HG02870 (cell line): ENCODE data around the gene CLASP1.
A peak's percentile ranks its signal among the peaks of the same experiment; 100 is the strongest.
"Not testable (repeated sequence)": the region's sequence is repeated elsewhere in the genome, so short reads cannot be mapped to it uniquely, and the experiment has no call there.

Source experiments
- ATAC-seq: cut with Tn5 transposase; IDR thresholded peaks from one replicate; pipeline ENCODE4 v1.9.1; 2021; ENCODE audit warnings: mild to moderate bottlenecking, moderate library complexity; ENCODE audit not compliant: unreplicated experiment

The CLASP1 gene

GRCh38 chr2:121649149-121649595, at the start of gene CLASP1:
TSS of gene CLASP1 (minus strand) at chr2:121649462. CDS start at chr2:121605895, 43,567 bp downstream.
- peak; percentile 33 for ATAC-seq

DNA sequence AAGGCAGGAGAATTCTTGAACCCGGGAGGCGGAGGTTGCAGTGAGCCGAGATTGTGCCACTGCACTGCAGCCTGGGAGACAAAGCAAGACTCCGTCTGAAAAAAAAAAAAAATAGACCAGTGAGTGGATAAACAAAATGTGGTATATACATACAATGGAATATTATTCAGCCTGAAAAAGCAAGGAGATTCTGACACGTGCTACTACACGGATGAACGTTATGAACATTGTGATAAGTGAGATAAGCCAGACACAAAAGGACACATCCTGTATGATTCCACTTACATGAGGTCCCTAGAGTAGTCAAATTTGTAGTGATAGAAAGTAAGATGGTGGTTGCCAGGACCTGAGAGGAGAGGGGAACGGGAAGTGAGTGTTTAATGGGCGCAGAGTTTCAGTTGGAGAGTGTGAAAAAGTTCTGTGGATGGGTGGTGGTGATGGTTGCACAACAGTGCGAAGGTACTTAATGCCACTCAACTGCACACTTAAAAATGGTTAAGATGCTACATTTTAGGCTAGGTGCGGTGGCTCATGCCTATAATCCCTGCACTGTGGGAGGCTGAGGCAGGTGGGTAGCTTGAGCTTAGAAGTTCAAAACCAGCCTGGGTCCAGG, 49.2 kb upstream of the CLASP1 start:
- no peak for ATAC-seq

- ATAC-seq = no peak
Observed at GRCh38 chr2:121697108-121697631, 47.9 kb upstream of the CLASP1 start.

DNA sequence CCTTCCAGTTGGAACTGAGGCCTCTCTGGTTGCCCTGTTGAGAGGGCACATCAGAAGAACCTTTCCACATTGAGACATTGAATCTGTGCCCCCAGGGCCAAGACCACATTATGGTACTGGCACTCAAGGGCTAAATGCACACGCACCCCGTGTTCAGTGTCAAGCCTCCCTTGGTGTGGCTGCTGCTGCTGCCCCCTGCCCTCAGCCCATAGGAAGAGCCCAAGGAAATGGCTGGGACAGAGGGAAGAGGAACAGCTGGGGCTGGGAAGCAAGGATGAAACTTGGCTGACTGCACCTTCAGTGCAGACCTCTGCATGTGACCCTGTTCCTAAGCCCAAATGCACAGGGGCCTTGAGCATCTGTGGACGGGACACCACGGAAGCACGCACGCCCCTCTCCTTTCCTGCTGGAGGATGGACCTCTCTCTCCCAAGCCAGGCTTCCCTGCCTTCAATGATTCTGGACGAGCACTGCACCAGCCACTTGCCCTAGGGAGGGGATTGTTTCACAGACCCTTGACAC, 47.2 kb upstream of the CLASP1 start:
- no peak for ATAC-seq

GRCh38 chr2:121695171-121695451, 45.8 kb upstream of the CLASP1 start:
- no peak for ATAC-seq

GRCh38 chr2:121694398-121695170, 45.3 kb upstream of the CLASP1 start:
- ATAC-seq = no peak

DNA sequence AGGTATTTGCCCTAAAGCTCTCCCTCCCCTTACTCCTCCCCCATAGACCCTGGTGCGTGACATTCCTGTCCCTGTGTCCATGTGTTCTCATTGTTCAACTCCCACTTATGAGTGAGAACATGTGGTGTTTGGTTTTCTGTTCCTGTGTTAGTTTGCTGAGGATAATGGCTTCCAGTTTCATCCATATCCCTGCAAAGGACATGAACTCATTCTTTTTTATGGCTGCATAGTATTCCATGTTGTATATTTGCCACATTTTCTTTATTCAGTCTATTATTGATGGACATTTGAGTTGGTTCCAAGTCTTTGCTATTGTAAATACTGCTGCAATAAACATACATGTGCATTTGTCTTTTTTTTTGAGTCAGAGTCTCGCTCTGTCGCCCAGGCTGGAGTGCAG, 41.3 kb upstream of the CLASP1 start:
- not testable (repeated sequence) for ATAC-seq

DNA sequence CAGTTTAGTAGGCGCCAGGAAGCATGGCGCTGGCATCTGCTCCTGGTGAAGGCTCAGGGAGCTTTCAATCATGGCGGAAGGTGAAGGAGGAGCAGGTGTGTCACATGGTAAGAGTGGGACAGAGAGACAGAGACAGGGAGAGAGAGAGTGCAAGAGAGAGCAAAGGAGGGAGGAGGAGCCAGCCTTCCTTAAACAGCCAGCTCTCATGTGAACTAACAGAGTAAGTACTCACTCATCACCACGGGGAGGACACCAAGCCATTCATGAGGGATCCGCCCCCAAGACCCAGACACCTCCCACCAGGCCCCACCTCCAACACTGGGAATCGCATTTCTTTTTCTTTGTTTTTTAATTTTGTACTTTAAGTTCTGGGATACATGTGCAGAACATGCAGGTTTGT, 40.8 kb upstream of the CLASP1 start:
- ATAC-seq = no peak

GRCh38 chr2:121689356-121689755, 40.1 kb upstream of the CLASP1 start:
- no peak for ATAC-seq

- no peak for ATAC-seq
Observed at GRCh38 chr2:121688820-121689219, 39.6 kb upstream of the CLASP1 start.

GRCh38 chr2:121686902-121687301, 37.6 kb upstream of the CLASP1 start:
- no peak for ATAC-seq

DNA sequence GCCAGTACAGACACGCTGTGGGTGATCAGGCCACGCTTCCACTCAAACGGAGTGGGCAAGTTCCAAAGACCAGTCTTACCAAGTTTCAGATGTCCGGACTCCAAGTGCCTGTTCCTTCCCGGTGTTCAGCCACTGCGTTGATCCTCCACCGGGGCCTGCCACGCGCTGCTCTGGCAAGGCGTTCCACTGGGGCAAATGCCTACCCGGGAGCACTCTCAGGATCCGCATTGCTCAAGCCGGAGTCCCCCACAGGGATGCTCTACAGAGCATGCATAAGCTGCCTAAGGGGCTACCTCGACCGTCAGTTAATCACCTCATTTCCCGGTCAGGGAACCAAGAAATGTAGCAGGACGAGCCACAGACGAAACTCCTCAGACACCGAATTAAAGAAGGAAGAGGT, 37.0 kb upstream of the CLASP1 start:
- ATAC-seq = no peak

- ATAC-seq = no peak
Observed at GRCh38 chr2:121682396-121683298, 33.4 kb upstream of the CLASP1 start.

- no peak for ATAC-seq
Observed at GRCh38 chr2:121677855-121678254, 28.6 kb upstream of the CLASP1 start.

DNA sequence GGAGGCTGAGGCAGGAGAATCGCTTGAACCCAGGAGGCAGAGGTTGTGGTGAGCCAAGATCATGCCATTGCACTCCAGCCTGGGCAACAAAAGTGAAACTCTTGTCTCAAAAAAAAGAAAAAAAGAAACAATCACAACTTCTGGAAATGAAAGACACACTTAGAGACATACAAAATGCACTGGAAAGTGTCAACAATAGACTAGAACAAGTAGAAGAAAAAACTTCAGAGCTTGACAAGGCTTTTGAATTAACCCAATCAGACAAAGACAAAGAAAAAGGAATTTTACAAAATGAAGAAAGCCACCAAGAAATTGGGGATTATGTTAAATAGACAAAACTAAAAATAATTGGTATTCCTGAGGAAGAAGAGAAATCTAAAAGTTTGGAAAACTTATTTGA, 22.4 kb upstream of the CLASP1 start:
- ATAC-seq = not testable (repeated sequence)

GRCh38 chr2:121670181-121670580, 20.9 kb upstream of the CLASP1 start:
- ATAC-seq = no peak

DNA sequence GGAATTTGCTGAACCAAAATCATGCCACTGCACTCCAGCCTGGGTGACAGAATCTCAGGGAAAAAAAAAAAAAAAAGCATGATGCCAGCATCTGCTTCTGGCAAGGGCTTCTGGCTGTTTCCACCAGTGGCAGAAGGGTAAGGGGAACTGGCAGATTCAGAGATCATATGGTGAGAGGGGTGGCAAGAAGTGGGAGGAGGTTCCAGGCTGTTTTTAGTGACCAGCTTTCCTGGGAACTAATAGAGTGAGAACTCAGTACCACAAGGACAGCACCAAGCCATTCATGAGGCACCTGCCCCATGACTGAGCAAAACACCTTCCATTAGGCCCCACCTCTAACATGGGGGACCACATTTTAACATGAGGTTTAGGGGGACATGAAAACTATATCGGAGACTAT, 18.4 kb upstream of the CLASP1 start:
- ATAC-seq = no peak

DNA sequence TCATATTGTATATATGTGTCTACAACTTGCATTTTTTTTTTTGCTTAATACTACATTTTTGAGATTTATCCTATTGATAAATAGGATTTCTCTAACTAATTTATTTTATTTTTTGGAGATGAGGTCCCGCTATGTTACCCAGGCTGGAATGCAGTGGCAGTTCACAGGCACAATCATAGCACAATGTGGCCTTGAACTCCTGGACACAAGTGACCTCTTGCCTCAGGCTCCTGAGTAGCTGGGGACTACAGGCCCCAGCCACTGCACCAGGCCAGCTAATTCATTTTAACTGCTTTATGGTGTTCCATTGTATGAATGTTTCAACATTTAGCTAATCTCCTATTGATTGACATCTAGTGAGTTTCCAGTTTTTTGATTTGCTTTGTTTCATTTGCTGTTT, 16.8 kb upstream of the CLASP1 start:
- no peak for ATAC-seq

DNA sequence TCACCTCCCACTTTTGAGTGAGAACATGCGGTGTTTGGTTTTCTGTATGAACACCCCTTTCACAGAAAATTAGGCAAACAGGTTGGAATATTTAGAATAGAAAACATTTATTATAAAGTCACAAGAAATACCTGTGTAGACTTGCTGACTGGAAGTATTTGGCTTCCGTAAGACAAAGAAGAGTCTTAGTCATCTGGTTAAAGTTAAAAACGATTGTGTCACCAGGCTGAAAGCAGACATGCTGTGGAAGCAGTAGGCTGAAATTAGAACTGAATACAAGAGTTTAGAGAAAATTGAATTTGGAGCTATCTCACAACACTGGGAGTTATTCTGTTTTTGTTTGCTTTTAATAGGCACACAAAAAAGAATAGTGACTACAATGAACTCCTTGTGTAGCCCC, 16.2 kb upstream of the CLASP1 start:
- no peak for ATAC-seq

DNA sequence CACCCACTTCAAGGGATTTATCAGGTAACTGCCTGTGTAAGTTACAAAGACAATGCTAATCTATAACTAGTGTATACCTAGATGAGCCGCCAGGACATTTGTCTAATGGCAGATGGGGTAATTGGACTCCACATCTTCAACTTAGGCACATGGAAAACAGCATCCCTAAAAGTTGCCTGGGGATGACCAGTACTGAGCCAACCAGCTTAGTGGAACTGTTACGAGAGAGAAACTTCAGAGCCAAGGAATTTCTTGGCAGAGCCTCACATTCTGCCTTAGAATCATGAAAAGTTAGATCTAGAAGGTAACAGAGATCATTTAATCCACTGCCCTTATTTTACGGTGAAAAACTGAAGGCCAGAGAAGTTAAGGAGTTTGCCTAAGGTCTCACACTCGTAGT, 15.5 kb upstream of the CLASP1 start:
- ATAC-seq = no peak

GRCh38 chr2:121664086-121664485, 14.8 kb upstream of the CLASP1 start:
- ATAC-seq = no peak
